ENCODE results near the gene LRRTM1.
A peak's percentile ranks its signal among the peaks of the same experiment; 100 is the strongest.

LRRTM1 gene

GRCh38 chr2:80303909-80304837 is at the start of gene LRRTM1:
Gene LRRTM1, minus strand, starts transcription at chr2:80304752. Its CDS starts 933 bp downstream, at chr2:80303819.
- H3K9ac ChIP-seq (ENCODE audit: low read length) = no peak within 1 kb of the TSS
- H3K36me3 ChIP-seq (ENCODE audit: control insufficient read depth, low read depth, low read length) = no peaks in the 10 kb centered on the region
- H3K27me3 ChIP-seq (ENCODE audit: control insufficient read depth, insufficient read depth, low read length) = peaks cover 86% of the 10 kb centered on the region
- no peak within 1 kb of the TSS for H3K27ac ChIP-seq (ENCODE audit: low read length)
- H3K4me3 ChIP-seq (ENCODE audit: low read length) = peak within 1 kb of the TSS; percentile 59
- H3K4me1 ChIP-seq (ENCODE audit: control insufficient read depth, low read depth, low read length) = peaks cover 39% of the 10 kb centered on the region
- H3K9me3 ChIP-seq (ENCODE audit: control insufficient read depth, low read depth, low read length) = no peaks in the 10 kb centered on the region

GRCh38 chr2:80351231-80351630 is 46.7 kb upstream of the LRRTM1 start:
- no peak overlapping the region for H3K4me3 ChIP-seq (ENCODE audit: low read length)
- H3K9me3 ChIP-seq (ENCODE audit: control insufficient read depth, low read depth, low read length) = no peaks in the 10 kb centered on the region
- no peaks in the 10 kb centered on the region for H3K36me3 ChIP-seq (ENCODE audit: control insufficient read depth, low read depth, low read length)
- peaks cover 3% of the 10 kb centered on the region for H3K4me1 ChIP-seq (ENCODE audit: control insufficient read depth, low read depth, low read length)
- H3K27me3 ChIP-seq (ENCODE audit: control insufficient read depth, insufficient read depth, low read length) = no peaks in the 10 kb centered on the region
- no peak overlapping the region for H3K27ac ChIP-seq (ENCODE audit: low read length)
- H3K9ac ChIP-seq (ENCODE audit: low read length) = no peak overlapping the region

- Histone ChIP-seq H3K9me3 (ENCODE audit: control insufficient read depth, low read depth, low read length) (no peaks in the 10 kb centered on the region), H3K4me3 (ENCODE audit: low read length) (no peak overlapping the region), H3K27ac (ENCODE audit: low read length) (no peak overlapping the region), H3K9ac (ENCODE audit: low read length) (no peak overlapping the region), H3K4me1 (ENCODE audit: control insufficient read depth, low read depth, low read length) (peaks cover 3% of the 10 kb centered on the region), H3K36me3 (ENCODE audit: control insufficient read depth, low read depth, low read length) (no peaks in the 10 kb centered on the region), H3K27me3 (ENCODE audit: control insufficient read depth, insufficient read depth, low read length) (no peaks in the 10 kb centered on the region)
These were observed 44.4 kb upstream of the LRRTM1 start for GRCh38 chr2:80348953-80349352.

GRCh38 chr2:80348078-80348477 is 43.5 kb upstream of the LRRTM1 start:
- Histone ChIP-seq H3K27me3 (ENCODE audit: control insufficient read depth, insufficient read depth, low read length) (no peaks in the 10 kb centered on the region), H3K4me3 (ENCODE audit: low read length) (no peak overlapping the region), H3K27ac (ENCODE audit: low read length) (no peak overlapping the region), H3K9ac (ENCODE audit: low read length) (no peak overlapping the region), H3K36me3 (ENCODE audit: control insufficient read depth, low read depth, low read length) (no peaks in the 10 kb centered on the region), H3K4me1 (ENCODE audit: control insufficient read depth, low read depth, low read length) (peaks cover 3% of the 10 kb centered on the region), H3K9me3 (ENCODE audit: control insufficient read depth, low read depth, low read length) (no peaks in the 10 kb centered on the region)

GRCh38 chr2:80340022-80340421 is 35.5 kb upstream of the LRRTM1 start:
- H3K36me3 ChIP-seq (ENCODE audit: control insufficient read depth, low read depth, low read length) = no peaks in the 10 kb centered on the region
- no peak overlapping the region for H3K9ac ChIP-seq (ENCODE audit: low read length)
- no peak overlapping the region for H3K4me3 ChIP-seq (ENCODE audit: low read length)
- H3K9me3 ChIP-seq (ENCODE audit: control insufficient read depth, low read depth, low read length) = no peaks in the 10 kb centered on the region
- no peak overlapping the region for H3K27ac ChIP-seq (ENCODE audit: low read length)
- no peaks in the 10 kb centered on the region for H3K4me1 ChIP-seq (ENCODE audit: control insufficient read depth, low read depth, low read length)
- H3K27me3 ChIP-seq (ENCODE audit: control insufficient read depth, insufficient read depth, low read length) = no peaks in the 10 kb centered on the region

GRCh38 chr2:80338794-80339193 is 34.2 kb upstream of the LRRTM1 start:
- H3K36me3 ChIP-seq (ENCODE audit: control insufficient read depth, low read depth, low read length) = no peaks in the 10 kb centered on the region
- no peaks in the 10 kb centered on the region for H3K27me3 ChIP-seq (ENCODE audit: control insufficient read depth, insufficient read depth, low read length)
- no peak overlapping the region for H3K4me3 ChIP-seq (ENCODE audit: low read length)
- no peak overlapping the region for H3K9ac ChIP-seq (ENCODE audit: low read length)
- H3K9me3 ChIP-seq (ENCODE audit: control insufficient read depth, low read depth, low read length) = no peaks in the 10 kb centered on the region
- no peaks in the 10 kb centered on the region for H3K4me1 ChIP-seq (ENCODE audit: control insufficient read depth, low read depth, low read length)
- no peak overlapping the region for H3K27ac ChIP-seq (ENCODE audit: low read length)

- Histone ChIP-seq H3K9me3 (ENCODE audit: control insufficient read depth, low read depth, low read length) (no peaks in the 10 kb centered on the region), H3K36me3 (ENCODE audit: control insufficient read depth, low read depth, low read length) (no peaks in the 10 kb centered on the region), H3K4me1 (ENCODE audit: control insufficient read depth, low read depth, low read length) (peaks cover 4% of the 10 kb centered on the region), H3K4me3 (ENCODE audit: low read length) (no peak overlapping the region), H3K27me3 (ENCODE audit: control insufficient read depth, insufficient read depth, low read length) (no peaks in the 10 kb centered on the region), H3K27ac (ENCODE audit: low read length) (no peak overlapping the region), H3K9ac (ENCODE audit: low read length) (no peak overlapping the region)
These were observed 30.9 kb upstream of the LRRTM1 start for GRCh38 chr2:80335411-80335810.

GRCh38 chr2:80333886-80334285 is 29.3 kb upstream of the LRRTM1 start:
- Histone ChIP-seq H3K9ac (ENCODE audit: low read length) (no peak overlapping the region), H3K9me3 (ENCODE audit: control insufficient read depth, low read depth, low read length) (no peaks in the 10 kb centered on the region), H3K27me3 (ENCODE audit: control insufficient read depth, insufficient read depth, low read length) (no peaks in the 10 kb centered on the region), H3K27ac (ENCODE audit: low read length) (no peak overlapping the region), H3K4me3 (ENCODE audit: low read length) (no peak overlapping the region), H3K36me3 (ENCODE audit: control insufficient read depth, low read depth, low read length) (no peaks in the 10 kb centered on the region), H3K4me1 (ENCODE audit: control insufficient read depth, low read depth, low read length) (peaks cover 4% of the 10 kb centered on the region)

- H3K36me3 ChIP-seq (ENCODE audit: control insufficient read depth, low read depth, low read length) = no peaks in the 10 kb centered on the region
- H3K9ac ChIP-seq (ENCODE audit: low read length) = no peak overlapping the region
- H3K27ac ChIP-seq (ENCODE audit: low read length) = no peak overlapping the region
- no peak overlapping the region for H3K4me3 ChIP-seq (ENCODE audit: low read length)
- no peaks in the 10 kb centered on the region for H3K27me3 ChIP-seq (ENCODE audit: control insufficient read depth, insufficient read depth, low read length)
- no peaks in the 10 kb centered on the region for H3K9me3 ChIP-seq (ENCODE audit: control insufficient read depth, low read depth, low read length)
- H3K4me1 ChIP-seq (ENCODE audit: control insufficient read depth, low read depth, low read length) = peaks cover 13% of the 10 kb centered on the region
These were observed 26.2 kb upstream of the LRRTM1 start for GRCh38 chr2:80330527-80331450.

- no peaks in the 10 kb centered on the region for H3K9me3 ChIP-seq (ENCODE audit: control insufficient read depth, low read depth, low read length)
- peaks cover 6% of the 10 kb centered on the region for H3K27me3 ChIP-seq (ENCODE audit: control insufficient read depth, insufficient read depth, low read length)
- H3K4me3 ChIP-seq (ENCODE audit: low read length) = no peak overlapping the region
- peaks cover 19% of the 10 kb centered on the region for H3K4me1 ChIP-seq (ENCODE audit: control insufficient read depth, low read depth, low read length)
- H3K27ac ChIP-seq (ENCODE audit: low read length) = no peak overlapping the region
- H3K36me3 ChIP-seq (ENCODE audit: control insufficient read depth, low read depth, low read length) = no peaks in the 10 kb centered on the region
- no peak overlapping the region for H3K9ac ChIP-seq (ENCODE audit: low read length)
These were observed 24.9 kb upstream of the LRRTM1 start for GRCh38 chr2:80329491-80329890.

GRCh38 chr2:80328159-80328571 is 23.6 kb upstream of the LRRTM1 start:
- no peak overlapping the region for H3K4me3 ChIP-seq (ENCODE audit: low read length)
- H3K9ac ChIP-seq (ENCODE audit: low read length) = no peak overlapping the region
- H3K4me1 ChIP-seq (ENCODE audit: control insufficient read depth, low read depth, low read length) = peaks cover 32% of the 10 kb centered on the region
- H3K36me3 ChIP-seq (ENCODE audit: control insufficient read depth, low read depth, low read length) = no peaks in the 10 kb centered on the region
- H3K27me3 ChIP-seq (ENCODE audit: control insufficient read depth, insufficient read depth, low read length) = peaks cover 17% of the 10 kb centered on the region
- H3K27ac ChIP-seq (ENCODE audit: low read length) = no peak overlapping the region
- no peaks in the 10 kb centered on the region for H3K9me3 ChIP-seq (ENCODE audit: control insufficient read depth, low read depth, low read length)

Measured in iPS-18a (cell line).